WTC11 (cell line): Measurements from ENCODE around the gene PATE2. TPM values are rescaled to one million over a fixed set of nuclear protein-coding genes. Genes with fewer than 3 reads are reported as not detected.

ENCODE experiments used
- ATAC-seq: fragments of 200-7000 bp; cut with Tn5 transposase; 2 replicates; pipeline ENCODE4 v1.10.0; 2021; ENCODE audit warnings: mild to moderate bottlenecking, moderate library complexity
- CTCF ChIA-PET: fragments of 300-600 bp; sonication (Branson Sonifier 250); formaldehyde crosslinking; loops from one replicate; lab custom pipeline; 2021; ENCODE audit warnings: antibody characterized with exemption; lab: Charles Lee
- POLR2A ChIA-PET: fragments of 350-600 bp; sonication (Branson Sonifier 250); formaldehyde crosslinking; loops from one replicate; lab custom pipeline; 2021; ENCODE audit warnings: antibody characterized with exemption; lab: Charles Lee
- DNase-seq: peaks from one replicate; pipeline ENCODE4 v3.0.0; 2021; ENCODE audit warnings: low spot score
- H3K27ac Mint-ChIP-seq: 2 replicates; pipeline ENCODE4 v1.8.0; 2021; ENCODE audit warnings: mixed read lengths
- H3K27me3 Mint-ChIP-seq: 2 replicates; pipeline ENCODE4 v1.8.0; 2021; ENCODE audit warnings: low read depth, mild to moderate bottlenecking, moderate library complexity, mixed read lengths
- H3K36me3 Mint-ChIP-seq: 2 replicates; pipeline ENCODE4 v1.8.0; 2021; ENCODE audit warnings: mixed read lengths
- H3K4me1 Mint-ChIP-seq: 2 replicates; pipeline ENCODE4 v1.8.0; 2022; ENCODE audit warnings: mixed read lengths
- H3K4me3 Mint-ChIP-seq: 2 replicates; pipeline ENCODE4 v1.8.0; 2021; ENCODE audit warnings: mild to moderate bottlenecking, moderate library complexity, mixed read lengths
- H3K9me3 Mint-ChIP-seq: 2 replicates; pipeline ENCODE4 v1.8.0; 2021; ENCODE audit warnings: mixed read lengths
- CBFB ChIP-seq: sonication (generic); formaldehyde crosslinking; IDR thresholded peaks from 2 replicates; pipeline ENCODE4 v1.8.1; 2022; ENCODE audit warnings: mild to moderate bottlenecking, low read depth, missing genetic modification reagents
- CDX4 ChIP-seq: fragments of 250-450 bp; sonication (Bioruptor Pico); IDR thresholded peaks from 2 replicates; pipeline ENCODE4 v1.9.0; 2021; ENCODE audit warnings: moderate library complexity, mild to moderate bottlenecking, inconsistent platforms, borderline replicate concordance
- CREM ChIP-seq: sonication (generic); formaldehyde crosslinking; IDR thresholded peaks from 2 replicates; pipeline ENCODE4 v1.8.1; 2022; ENCODE audit warnings: mild to moderate bottlenecking, missing genetic modification reagents, moderate library complexity
- E2F5 ChIP-seq: sonication (generic); formaldehyde crosslinking; IDR thresholded peaks from 2 replicates; pipeline ENCODE4 v1.8.1; 2022; ENCODE audit warnings: mild to moderate bottlenecking, moderate library complexity, missing genetic modification reagents
- EMX1 ChIP-seq: fragments of 250-450 bp; sonication (Bioruptor Pico); IDR thresholded peaks from 2 replicates; pipeline ENCODE4 v1.8.0; 2021; ENCODE audit warnings: mild to moderate bottlenecking
- ERG ChIP-seq: fragments of 250-450 bp; sonication (Bioruptor Pico); IDR thresholded peaks from 2 replicates; pipeline ENCODE4 v1.8.0; 2021; ENCODE audit warnings: mild to moderate bottlenecking
- ETV6 ChIP-seq: sonication (generic); formaldehyde crosslinking; IDR thresholded peaks from 2 replicates; pipeline ENCODE4 v1.8.1; 2022; ENCODE audit warnings: mild to moderate bottlenecking, missing genetic modification reagents
- FOXJ3 ChIP-seq: sonication (generic); formaldehyde crosslinking; IDR thresholded peaks from 2 replicates; pipeline ENCODE4 v1.9.0; 2021; ENCODE audit warnings: missing genetic modification reagents, mild to moderate bottlenecking, borderline replicate concordance
- FOXP1 ChIP-seq: sonication (generic); formaldehyde crosslinking; IDR thresholded peaks from 2 replicates; pipeline ENCODE4 v1.8.0; 2022; ENCODE audit warnings: missing genetic modification reagents, mild to moderate bottlenecking, moderate library complexity, borderline replicate concordance
- GTF2I ChIP-seq: fragments of 250-450 bp; sonication (Bioruptor Pico); conservative IDR thresholded peaks from 2 replicates; pipeline ENCODE4 v1.4.0; 2021; ENCODE audit warnings: mild to moderate bottlenecking
- MXD4 ChIP-seq: fragments of 250-450 bp; sonication (Bioruptor Pico); IDR thresholded peaks from 2 replicates; pipeline ENCODE4 v1.8.0; 2021; ENCODE audit warnings: mild to moderate bottlenecking, moderate library complexity, borderline replicate concordance
- PRDM15 ChIP-seq: sonication (generic); formaldehyde crosslinking; IDR thresholded peaks from 2 replicates; pipeline ENCODE4 v1.8.0; 2022; ENCODE audit warnings: missing genetic modification reagents
- RORB ChIP-seq: fragments of 250-450 bp; sonication (Bioruptor Pico); IDR thresholded peaks from 2 replicates; pipeline ENCODE4 v1.9.0; 2021; ENCODE audit warnings: mild to moderate bottlenecking
- SMAD3 ChIP-seq: sonication (generic); formaldehyde crosslinking; IDR thresholded peaks from 2 replicates; pipeline ENCODE4 v1.8.0; 2022; ENCODE audit warnings: missing genetic modification reagents, mild to moderate bottlenecking, borderline replicate concordance
- SOX15 ChIP-seq: fragments of 250-450 bp; sonication (Bioruptor Pico); IDR thresholded peaks from 2 replicates; pipeline ENCODE4 v1.9.0; 2021; ENCODE audit warnings: mild to moderate bottlenecking
- STAT6 ChIP-seq: sonication (generic); formaldehyde crosslinking; conservative IDR thresholded peaks from 2 replicates; pipeline ENCODE4 v1.8.1; 2023; ENCODE audit warnings: mild to moderate bottlenecking, low read depth, missing genetic modification reagents, moderate library complexity
- TCF7 ChIP-seq: sonication (generic); formaldehyde crosslinking; IDR thresholded peaks from 2 replicates; pipeline ENCODE4 v1.8.0; 2022; ENCODE audit warnings: mild to moderate bottlenecking, low read depth, missing genetic modification reagents, moderate library complexity
- TEAD1 ChIP-seq: sonication (generic); formaldehyde crosslinking; IDR thresholded peaks from 2 replicates; pipeline ENCODE4 v1.8.0; 2022; ENCODE audit warnings: mild to moderate bottlenecking, missing genetic modification reagents
- TP53 ChIP-seq: sonication (generic); formaldehyde crosslinking; IDR thresholded peaks from 2 replicates; pipeline ENCODE4 v1.8.1; 2023; ENCODE audit warnings: mild to moderate bottlenecking, missing genetic modification reagents
- ZBTB43 ChIP-seq: sonication (generic); formaldehyde crosslinking; IDR thresholded peaks from 2 replicates; pipeline ENCODE4 v1.8.1; 2023; ENCODE audit warnings: mild to moderate bottlenecking, missing genetic modification reagents
- ZNF281 ChIP-seq: sonication (generic); formaldehyde crosslinking; IDR thresholded peaks from 2 replicates; pipeline ENCODE4 v1.8.0; 2023; ENCODE audit warnings: mild to moderate bottlenecking, missing genetic modification reagents
- ZNF425 ChIP-seq: fragments of 250-450 bp; sonication (Bioruptor Pico); conservative IDR thresholded peaks from 2 replicates; pipeline ENCODE4 v1.9.0; 2021; ENCODE audit warnings: mild to moderate bottlenecking
- ZNF671 ChIP-seq: fragments of 250-450 bp; sonication (Bioruptor Pico); IDR thresholded peaks from 2 replicates; pipeline ENCODE4 v1.8.0; 2021; ENCODE audit warnings: mild to moderate bottlenecking
- total RNA-seq: library from RNA; stranded (reverse); gene quantifications from 3 replicates; pipeline ENCODE4 v1.2.3, GENCODE V29; 2021

PATE2 gene
- total RNA-seq, 1 experiment from 2014 or later: not detected

- no peak for TF ChIP-seq STAT6
- TF ChIP-seq PRDM15: no peak
- TF ChIP-seq ETV6 (CRISPR knock-in tag): no peak
- TF ChIP-seq ERG (CRISPR knock-in tag): no peak
- TF ChIP-seq RORB: no peak
- TF ChIP-seq EMX1: no peak
- TF ChIP-seq CDX4 (CRISPR knock-in tag): no peak
- no peak for TF ChIP-seq CREM (CRISPR knock-in tag)
- TF ChIP-seq ZNF281: no peak
Measured at GRCh38 chr11:125797641-125798040, 19.0 kb upstream of the PATE2 start (continued).

- no peak for ATAC-seq
- Mint-ChIP-seq H3K36me3 (peaks cover 11% of the 10 kb centered on the region), H3K9me3 (peaks cover 35% of the 10 kb centered on the region), H3K27me3 (peaks cover 4% of the 10 kb centered on the region), H3K27ac (no peak overlapping the region), H3K4me3 (no peak overlapping the region), H3K4me1 (no peaks in the 10 kb centered on the region)
- CTCF ChIA-PET: interaction anchor here (1.0 kb wide), 1 partner anchor 40 kb away, joined by 3 read pairs; no protein-coding TSS in a partner anchor
- POLR2A ChIA-PET: no interaction called here
- DNase-seq: no peak
- TF ChIP-seq E2F5 (CRISPR knock-in tag) (no peak), GTF2I (no peak), TCF7 (CRISPR knock-in tag) (no peak), FOXP1 (CRISPR knock-in tag) (no peak), SMAD3 (CRISPR knock-in tag) (no peak), ZNF425 (CRISPR knock-in tag) (no peak), MXD4 (no peak), TP53 (no peak), FOXJ3 (no peak), ZNF671 (no peak), ZBTB43 (CRISPR knock-in tag) (no peak), CBFB (CRISPR knock-in tag) (no peak), SOX15 (CRISPR knock-in tag) (no peak), TEAD1 (CRISPR knock-in tag) (no peak)
Measured at GRCh38 chr11:125790825-125791224, 12.2 kb upstream of the PATE2 start.
